Muscle of leg (tissue), 11 donors: Measurements from ENCODE around the gene NID1. TPM values are rescaled to one million over a fixed set of nuclear protein-coding genes. Genes with fewer than 3 reads are reported as not detected.

Experiments
- DNase-seq: peaks from one replicate; pipeline ENCODE4 v3.0.0; 2013
- H3K27ac ChIP-seq: one replicate; pipeline ENCODE4 v1.5.1; 2013; ENCODE audit warnings: mild to moderate bottlenecking, low read length, control low read depth
- H3K27me3 ChIP-seq: one replicate; pipeline ENCODE4 v1.6.1; 2013; ENCODE audit warnings: low read length; ENCODE audit not compliant: control insufficient read depth, insufficient read depth
- H3K36me3 ChIP-seq: one replicate; pipeline ENCODE4 v1.6.1; 2013; ENCODE audit warnings: low read length; ENCODE audit not compliant: control insufficient read depth, insufficient read depth
- H3K4me1 ChIP-seq: one replicate; pipeline ENCODE4 v1.6.1; 2013; ENCODE audit warnings: low read length; ENCODE audit not compliant: control insufficient read depth, insufficient read depth
- H3K4me3 ChIP-seq: one replicate; pipeline ENCODE4 v1.5.1; 2013; ENCODE audit warnings: low read length, control low read depth
- H3K9me3 ChIP-seq: replicated peaks from 2 replicates; pipeline ENCODE4 v1.6.1; 2013; ENCODE audit warnings: low read depth, low read length; ENCODE audit not compliant: control insufficient read depth
- WGBS: methylation state at CpG from one replicate; pipeline ENCODE4 v1.1.5; 2013; ENCODE audit warnings: missing lambda C conversion rate; ENCODE audit not compliant: insufficient coverage; 5-methylcytosine and 5-hydroxymethylcytosine counted together
- polyA plus RNA-seq, 8 donors: library from polyadenylated mRNA; unstranded; fragments of 120-200 nt; gene quantifications; one replicate each; pipeline versions ENCODE4 v1.2.1 to v1.2.3, GENCODE V29; 2013; ENCODE audit warnings: inconsistent platforms in 1 of 8, low replicate concordance in 1 of 8; ENCODE audit not compliant: insufficient read length in 8 of 8, insufficient read depth in 1 of 8
- total RNA-seq: library from RNA; stranded (reverse); fragments of 120-200 nt; gene quantifications from one replicate; pipeline ENCODE4 v1.2.4, GENCODE V29; 2013

Gene NID1
- total and polyA plus RNA-seq, 9 donors: 92.3 to 323 (median 246) TPM

- no peaks in the 10 kb centered on the region for H3K27me3 ChIP-seq
- no peak for DNase-seq
- WGBS: 54% methylated on average over 2 of the region's 3 CpGs
- H3K9me3 ChIP-seq: no peaks in the 10 kb centered on the region
- no peak overlapping the region for H3K27ac ChIP-seq
- peaks cover 61% of the 10 kb centered on the region for H3K36me3 ChIP-seq
- H3K4me3 ChIP-seq: no peak overlapping the region
- no peaks in the 10 kb centered on the region for H3K4me1 ChIP-seq
These were observed 34.4 kb downstream of the NID1 start for GRCh38 chr1:236030534-236030933.

GRCh38 chr1:236029428-236029940, 35.4 kb downstream of the NID1 start:
- H3K4me1 ChIP-seq: no peaks in the 10 kb centered on the region
- 94% methylated on average over 26 of the region's 26 CpGs for WGBS
- H3K36me3 ChIP-seq: peaks cover 68% of the 10 kb centered on the region
- no peaks in the 10 kb centered on the region for H3K9me3 ChIP-seq
- no peaks in the 10 kb centered on the region for H3K27me3 ChIP-seq
- H3K27ac ChIP-seq: no peak overlapping the region
- no peak overlapping the region for H3K4me3 ChIP-seq
- DNase-seq: no peak

- Histone ChIP-seq H3K36me3 (peaks cover 78% of the 10 kb centered on the region), H3K4me1 (peaks cover 6% of the 10 kb centered on the region), H3K9me3 (no peaks in the 10 kb centered on the region), H3K4me3 (no peak overlapping the region), H3K27ac (no peak overlapping the region), H3K27me3 (no peaks in the 10 kb centered on the region)
- WGBS: 83% methylated on average over 3 of the region's 4 CpGs
- DNase-seq: no peak
These were observed 37.8 kb downstream of the NID1 start for GRCh38 chr1:236027104-236027503.

- Histone ChIP-seq H3K27me3 (no peaks in the 10 kb centered on the region), H3K36me3 (peaks cover 72% of the 10 kb centered on the region)
These were observed 39.1 kb downstream of the NID1 start for GRCh38 chr1:236025836-236026235.

GRCh38 chr1:236024641-236025040, 40.2 kb downstream of the NID1 start:
- peaks cover 69% of the 10 kb centered on the region for H3K36me3 ChIP-seq
- no peak overlapping the region for H3K27ac ChIP-seq
- no peak overlapping the region for H3K4me3 ChIP-seq
- no peaks in the 10 kb centered on the region for H3K27me3 ChIP-seq
- WGBS: 85% methylated on average over 5 of the region's 7 CpGs
- H3K4me1 ChIP-seq: peaks cover 27% of the 10 kb centered on the region
- no peak for DNase-seq
- no peaks in the 10 kb centered on the region for H3K9me3 ChIP-seq

More at GRCh38 chr1:236025836-236026235, 39.1 kb downstream of the NID1 start:
- Histone ChIP-seq H3K27ac (no peak overlapping the region), H3K4me1 (peaks cover 18% of the 10 kb centered on the region), H3K4me3 (no peak overlapping the region), H3K9me3 (no peaks in the 10 kb centered on the region)
- WGBS: 96% methylated on average over 13 of the region's 14 CpGs
- no peak for DNase-seq

GRCh38 chr1:236023926-236024565, 40.8 kb downstream of the NID1 start:
- 91% methylated on average over 12 of the region's 15 CpGs for WGBS
- no peak overlapping the region for H3K27ac ChIP-seq
- peaks cover 32% of the 10 kb centered on the region for H3K4me1 ChIP-seq
- no peak overlapping the region for H3K4me3 ChIP-seq
- H3K9me3 ChIP-seq: no peaks in the 10 kb centered on the region
- no peak for DNase-seq
- peaks cover 67% of the 10 kb centered on the region for H3K36me3 ChIP-seq
- no peaks in the 10 kb centered on the region for H3K27me3 ChIP-seq

- Histone ChIP-seq H3K27ac (peak overlapping the region; percentile 79), H3K4me1 (peaks cover 42% of the 10 kb centered on the region), H3K36me3 (peaks cover 61% of the 10 kb centered on the region), H3K4me3 (no peak overlapping the region), H3K27me3 (no peaks in the 10 kb centered on the region), H3K9me3 (no peaks in the 10 kb centered on the region)
- peak; percentile 89 for DNase-seq
- 14% methylated on average over 2 of the region's 9 CpGs for WGBS
These were observed 43.3 kb downstream of the NID1 start for GRCh38 chr1:236021424-236022135.

GRCh38 chr1:236020359-236021219, 44.3 kb downstream of the NID1 start:
- Histone ChIP-seq H3K27me3 (no peaks in the 10 kb centered on the region), H3K27ac (peak overlapping the region; percentile 85), H3K9me3 (no peaks in the 10 kb centered on the region), H3K36me3 (peaks cover 58% of the 10 kb centered on the region), H3K4me3 (no peak overlapping the region), H3K4me1 (peaks cover 48% of the 10 kb centered on the region)
- 72% methylated on average over 9 of the region's 20 CpGs for whole genome bisulfite sequencing
- no peak for DNase-seq

GRCh38 chr1:236018885-236019453, 45.9 kb downstream of the NID1 start:
- no peaks in the 10 kb centered on the region for H3K9me3 ChIP-seq
- H3K27ac ChIP-seq: peak overlapping the region; percentile 85
- peak; percentile 99 for DNase-seq
- 13% methylated on average over 3 of the region's 5 CpGs for WGBS
- H3K4me1 ChIP-seq: peaks cover 56% of the 10 kb centered on the region
- no peaks in the 10 kb centered on the region for H3K27me3 ChIP-seq
- H3K4me3 ChIP-seq: no peak overlapping the region
- peaks cover 57% of the 10 kb centered on the region for H3K36me3 ChIP-seq
